ENCODE measurements around the gene SCRT2. TPM values are rescaled to one million over a fixed set of nuclear protein-coding genes. Genes with fewer than 3 reads are reported as not detected.

SCRT2 gene
- total and polyA plus RNA-seq, 9 of the 15 experiments (the other 6 are each of a cell fraction or from before 2014, with no cell fraction given): 0.04 to 0.75 (median 0.13) TPM; not detected in 2

DNA sequence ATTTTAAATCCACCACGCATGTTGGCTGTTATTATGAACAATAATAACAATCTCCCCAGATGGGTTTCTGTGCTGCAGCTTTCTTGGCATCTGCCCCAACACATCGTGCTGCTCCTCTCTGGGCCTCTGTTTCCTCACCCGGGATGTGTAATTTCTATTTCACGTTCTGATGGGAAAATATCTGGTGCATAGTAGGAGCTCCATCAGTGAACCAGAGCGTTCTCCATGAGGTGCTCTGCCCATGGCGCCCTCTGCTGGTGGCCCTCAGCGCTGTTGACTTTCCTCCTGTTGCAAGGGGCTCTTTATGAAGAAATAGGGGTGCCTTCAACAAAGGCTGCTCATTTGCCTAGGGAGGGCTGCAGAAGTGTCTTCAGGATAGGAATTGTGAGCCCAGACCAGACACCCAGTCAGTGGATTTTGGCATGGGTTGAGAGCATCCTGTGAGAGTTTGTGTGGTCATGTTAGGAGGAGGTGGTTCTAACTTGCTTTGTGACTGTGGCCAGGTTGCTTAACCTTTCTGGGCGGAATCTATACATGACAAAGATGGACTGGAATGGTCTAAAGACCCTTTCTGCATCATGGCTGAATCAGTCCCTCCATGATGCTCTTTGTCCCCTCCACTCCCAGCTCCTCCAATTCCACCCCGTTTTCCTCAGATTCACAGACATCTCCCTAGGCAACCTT lies 8.1 kb downstream of the SCRT2 start (continued):
- TF ChIP-seq KLF16 (IDR thresholded peaks at IDR 0.05): 0 out of 2 replicates have a peak, but pooled peaks have one; percentile 24
- TF ChIP-seq ZNF512 (tag; IDR thresholded peaks at IDR 0.05): no peak
- no peak for TF ChIP-seq SP1 (CRISPR knock-in tag; IDR thresholded peaks at IDR 0.05)
- TF ChIP-seq ZNF146 (CRISPR knock-in tag; IDR thresholded peaks at IDR 0.05; ENCODE audit: unreplicated experiment): no peak
- no peak for TF ChIP-seq ESRRB (CRISPR knock-in tag; IDR thresholded peaks at IDR 0.05; ENCODE audit: borderline replicate concordance)
- no peak for TF ChIP-seq UBTF (IDR thresholded peaks at IDR 0.05; ENCODE audit: borderline replicate concordance in 1 of 2, low read depth in 2 of 2, low read length in 2 of 2)
- no peak for TF ChIP-seq SMAD1 (IDR thresholded peaks at IDR 0.05; ENCODE audit: low read depth, low read length, partially characterized antibody)
- TF ChIP-seq MECOM (CRISPR knock-in tag; IDR thresholded peaks at IDR 0.05): no peak
- TF ChIP-seq, protein P1, sequence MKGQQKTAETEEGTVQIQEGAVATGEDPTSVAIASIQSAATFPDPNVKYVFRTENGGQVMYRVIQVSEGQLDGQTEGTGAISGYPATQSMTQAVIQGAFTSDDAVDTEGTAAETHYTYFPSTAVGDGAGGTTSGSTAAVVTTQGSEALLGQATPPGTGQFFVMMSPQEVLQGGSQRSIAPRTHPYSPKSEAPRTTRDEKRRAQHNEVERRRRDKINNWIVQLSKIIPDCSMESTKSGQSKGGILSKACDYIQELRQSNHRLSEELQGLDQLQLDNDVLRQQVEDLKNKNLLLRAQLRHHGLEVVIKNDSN (CRISPR knock-in tag; IDR thresholded peaks at IDR 0.05): no peak
- TF ChIP-seq ZNF76 (CRISPR knock-in tag; IDR thresholded peaks at IDR 0.05; ENCODE audit: borderline replicate concordance): no peak
- no peak for TF ChIP-seq NFYB (IDR thresholded peaks at IDR 0.05; ENCODE audit: extremely low read depth, insufficient read length)
- no peak for TF ChIP-seq ATF7 (IDR thresholded peaks at IDR 0.05)
- TF ChIP-seq JUN (IDR thresholded peaks at IDR 0.05; ENCODE audit: borderline replicate concordance, low read depth, low read length): no peak
- TF ChIP-seq JUN (CRISPR knock-in tag; IDR thresholded peaks at IDR 0.05; ENCODE audit: borderline replicate concordance): no peak
- TF ChIP-seq, protein P2, sequence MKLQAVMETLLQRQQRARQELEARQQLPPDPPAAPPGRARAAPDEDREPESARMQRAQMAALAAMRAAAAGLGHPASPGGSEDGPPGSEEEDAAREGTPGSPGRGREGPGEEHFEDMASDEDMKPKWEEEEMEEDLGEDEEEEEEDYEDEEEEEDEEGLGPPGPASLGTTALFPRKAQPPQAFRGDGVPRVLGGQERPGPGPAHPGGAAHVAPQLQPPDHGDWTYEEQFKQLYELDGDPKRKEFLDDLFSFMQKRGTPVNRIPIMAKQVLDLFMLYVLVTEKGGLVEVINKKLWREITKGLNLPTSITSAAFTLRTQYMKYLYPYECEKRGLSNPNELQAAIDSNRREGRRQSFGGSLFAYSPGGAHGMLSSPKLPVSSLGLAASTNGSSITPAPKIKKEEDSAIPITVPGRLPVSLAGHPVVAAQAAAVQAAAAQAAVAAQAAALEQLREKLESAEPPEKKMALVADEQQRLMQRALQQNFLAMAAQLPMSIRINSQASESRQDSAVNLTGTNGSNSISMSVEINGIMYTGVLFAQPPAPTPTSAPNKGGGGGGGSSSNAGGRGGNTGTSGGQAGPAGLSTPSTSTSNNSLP (IDR thresholded peaks at IDR 0.05; ENCODE audit: borderline replicate concordance, low read depth, low read length): no peak
- TF ChIP-seq KDM2B (CRISPR knock-in tag; IDR thresholded peaks at IDR 0.05): no peak
- TF ChIP-seq HIVEP1 (CRISPR knock-in tag; IDR thresholded peaks at IDR 0.05): no peak
- no peak for TF ChIP-seq SMARCE1 (IDR thresholded peaks at IDR 0.05)
- no peak for TF ChIP-seq GMEB1 (CRISPR knock-in tag; IDR thresholded peaks at IDR 0.05)
- no peak for TF ChIP-seq MTA1 (IDR thresholded peaks at IDR 0.05; ENCODE audit: borderline replicate concordance)
- no peak for TF ChIP-seq RBM39 (optimal IDR thresholded peaks at IDR 0.05; ENCODE audit: low read depth, low read length)

All from K562 (cell line).